Measurements from ENCODE around the gene SUB1.
"Not testable (repeated sequence)": the region's sequence is repeated elsewhere in the genome, so short reads cannot be mapped to it uniquely, and the experiment has no call there.

SUB1 gene

GRCh38 chr5:32585446-32586275 is at the start of gene SUB1:
Gene SUB1 (plus strand): TSS chr5:32585557. CDS start chr5:32588513, 2,956 bp downstream.
- Histone ChIP-seq H3K4me3 (ENCODE audit: low read depth, low read length) (peak within 1 kb of the TSS; percentile 93), H3K27ac (peak within 1 kb of the TSS; percentile 90), H3K27me3 (replicated peaks) (no peaks in the 10 kb centered on the region), H3K36me3 (replicated peaks) (peaks cover 5% of the 10 kb centered on the region)
- no peak for TF ChIP-seq CTCF (IDR thresholded peaks at IDR 0.05; ENCODE audit: low read depth, low read length, missing control alignments)
- in situ Hi-C loops (cut with HindIII; ENCODE audit: low pct_ligation_motif_present, low sequenced_read_pairs), result no loop called here
- DNase-seq, result peak; percentile 88

- H3K4me3 ChIP-seq (ENCODE audit: low read depth, low read length), result no peak overlapping the region
- no peaks in the 10 kb centered on the region for H3K27me3 ChIP-seq (replicated peaks)
- no peak overlapping the region for H3K27ac ChIP-seq
- no peak for DNase-seq
- TF ChIP-seq CTCF (IDR thresholded peaks at IDR 0.05; ENCODE audit: low read depth, low read length, missing control alignments), result no peak
- no peaks in the 10 kb centered on the region for H3K36me3 ChIP-seq (replicated peaks)
- in situ Hi-C loops (cut with HindIII; ENCODE audit: low pct_ligation_motif_present, low sequenced_read_pairs), result no loop called here
These were observed 49.1 kb upstream of the SUB1 start for GRCh38 chr5:32536246-32536645.

- H3K27me3 ChIP-seq (replicated peaks); H3K36me3 ChIP-seq (replicated peaks); H3K4me3 ChIP-seq (ENCODE audit: low read depth, low read length); in situ Hi-C loops (cut with HindIII; ENCODE audit: low pct_ligation_motif_present, low sequenced_read_pairs): not testable (repeated sequence)
- H3K27ac ChIP-seq, result peak overlapping the region; percentile 9
- peak; percentile 81 for DNase-seq
These were observed 47.8 kb upstream of the SUB1 start for GRCh38 chr5:32537437-32538029.

GRCh38 chr5:32538031-32538547 is 47.3 kb upstream of the SUB1 start:
- no peak overlapping the region for H3K4me3 ChIP-seq (ENCODE audit: low read depth, low read length)
- no peaks in the 10 kb centered on the region for H3K36me3 ChIP-seq (replicated peaks)
- in situ Hi-C loops (cut with HindIII; ENCODE audit: low pct_ligation_motif_present, low sequenced_read_pairs), result no loop called here
- no peak for TF ChIP-seq CTCF (IDR thresholded peaks at IDR 0.05; ENCODE audit: low read depth, low read length, missing control alignments)
- no peaks in the 10 kb centered on the region for H3K27me3 ChIP-seq (replicated peaks)
- no peak for DNase-seq
- no peak overlapping the region for H3K27ac ChIP-seq

GRCh38 chr5:32539981-32540845 is 45.1 kb upstream of the SUB1 start:
- Histone ChIP-seq H3K36me3 (replicated peaks) (no peaks in the 10 kb centered on the region), H3K27me3 (replicated peaks) (no peaks in the 10 kb centered on the region), H3K4me3 (ENCODE audit: low read depth, low read length) (no peak overlapping the region), H3K27ac (no peak overlapping the region)
- no peak for TF ChIP-seq CTCF (IDR thresholded peaks at IDR 0.05; ENCODE audit: low read depth, low read length, missing control alignments)
- in situ Hi-C loops (cut with HindIII; ENCODE audit: low pct_ligation_motif_present, low sequenced_read_pairs), result no loop called here
- DNase-seq, result no peak

GRCh38 chr5:32541241-32541640 is 44.1 kb upstream of the SUB1 start:
- H3K4me3 ChIP-seq (ENCODE audit: low read depth, low read length), result no peak overlapping the region
- H3K27me3 ChIP-seq (replicated peaks), result no peaks in the 10 kb centered on the region
- H3K27ac ChIP-seq, result no peak overlapping the region
- in situ Hi-C loops (cut with HindIII; ENCODE audit: low pct_ligation_motif_present, low sequenced_read_pairs), result no loop called here
- TF ChIP-seq CTCF (IDR thresholded peaks at IDR 0.05; ENCODE audit: low read depth, low read length, missing control alignments), result no peak
- peak; percentile 72 for DNase-seq
- no peaks in the 10 kb centered on the region for H3K36me3 ChIP-seq (replicated peaks)

All from brain microvascular endothelial cell (primary cell).